Tibial artery (tissue), 4 donors: ENCODE data around the gene CACNA1C.

Experiments
- DNase-seq, 2 donors: peaks; one replicate each; pipeline ENCODE4 v3.0.0-alpha.2; 2019
- H3K27ac ChIP-seq, 2 donors: fragments of 200-600 bp; sonication (generic) in 1 of 2; 1 replicate in 1 of 2; 2 replicates in 1 of 2; pipeline ENCODE4 v1.5.1; 2018 to 2019; ENCODE audit warnings: mild to moderate bottlenecking in 1 of 2
- H3K27me3 ChIP-seq, 2 donors: fragments of 200-600 bp; sonication (generic) in 1 of 2; one replicate each; pipeline versions ENCODE4 v1.5.1 to v1.6.0; 2016 to 2019
- H3K36me3 ChIP-seq, 3 donors: fragments of 200-600 bp; sonication (generic) in 2 of 3; one replicate each; pipeline ENCODE4 v1.5.1; 2016 to 2019; ENCODE audit warnings: mild to moderate bottlenecking in 2 of 3
- H3K4me1 ChIP-seq, 4 donors: fragments of 200-600 bp; sonication (generic) in 2 of 4; 1 replicate in 3 of 4; 2 replicates in 1 of 4; pipeline ENCODE4 v1.5.1; 2016 to 2019
- H3K4me3 ChIP-seq, 2 donors: fragments of 200-600 bp; sonication (generic) in 1 of 2; 1 replicate in 1 of 2; 2 replicates in 1 of 2; pipeline ENCODE4 v1.5.1; 2018 to 2019; ENCODE audit warnings: mild to moderate bottlenecking in 2 of 2
- H3K9me3 ChIP-seq, 3 donors: fragments of 200-600 bp; sonication (generic) in 1 of 3; one replicate each; pipeline ENCODE4 v1.5.1; 2016 to 2019
- CTCF ChIP-seq, 2 experiments: fragments of 200-600 bp in 1 of 2; fragments of 450-650 bp in 1 of 2; IDR thresholded peaks; one replicate each; pipeline ENCODE4 v1.5.1; 2017 to 2019; ENCODE audit warnings: antibody characterized with exemption in 2 of 2, mild to moderate bottlenecking in 1 of 2, moderate library complexity in 1 of 2
- intact Hi-C: fragments of 100-400 bp; cut with DNase I; formaldehyde crosslinking; loops from one replicate; pipeline ENCODE4 v1.15.0; 2023; ENCODE audit warnings: low total_unique reads

CACNA1C gene

GRCh38 chr12:2645460-2645859, 592.7 kb downstream of the CACNA1C start:
- H3K27me3 ChIP-seq: no peaks in the 10 kb centered on the region
- no peak overlapping the region for H3K4me3 ChIP-seq
- H3K4me1 ChIP-seq: peaks cover 0 to 8% (median 3%) of the 10 kb centered on the region in 4 donors
- H3K27ac ChIP-seq: no peak overlapping the region
- peaks cover 0 to 14% (median 0%) of the 10 kb centered on the region in 3 donors for H3K36me3 ChIP-seq
- intact Hi-C loops: no loop called here
- no peak for TF ChIP-seq CTCF (IDR thresholded peaks at IDR 0.05)
- H3K9me3 ChIP-seq: no peaks in the 10 kb centered on the region
- DNase-seq: peak in 1 of 2 donors; percentile 25

DNA sequence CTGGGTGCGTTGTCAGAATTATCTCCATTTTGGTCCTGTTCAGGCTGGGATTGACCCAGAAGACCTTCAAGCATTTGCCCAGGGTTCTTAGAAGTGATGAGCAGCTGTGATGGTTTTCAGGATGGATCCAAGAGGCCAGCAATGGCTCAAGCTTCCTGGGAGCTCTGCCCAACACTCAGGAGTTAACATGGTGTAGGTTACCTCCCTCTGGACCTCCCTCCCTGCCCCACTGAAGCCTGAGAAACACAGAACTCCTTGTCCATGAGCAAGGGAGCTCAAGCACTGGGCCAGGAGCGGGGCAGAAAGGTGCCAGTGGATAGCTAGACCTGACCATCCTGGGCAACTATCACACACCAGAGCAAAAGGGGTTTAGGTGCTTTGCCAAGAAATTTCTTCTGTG, 593.6 kb downstream of the CACNA1C start:
- no peak for TF ChIP-seq CTCF (IDR thresholded peaks at IDR 0.05)
- intact Hi-C loops: no loop called here
- H3K27ac ChIP-seq: no peak overlapping the region
- H3K36me3 ChIP-seq: peaks cover 1 to 18% (median 2%) of the 10 kb centered on the region in 3 donors
- peak in 1 of 2 donors; percentile 33 for DNase-seq
- H3K27me3 ChIP-seq: no peaks in the 10 kb centered on the region
- H3K9me3 ChIP-seq: no peaks in the 10 kb centered on the region
- H3K4me1 ChIP-seq: peaks cover 0 to under 1% (median 0%) of the 10 kb centered on the region in 4 donors
- no peak overlapping the region for H3K4me3 ChIP-seq

- no peaks in the 10 kb centered on the region for H3K4me1 ChIP-seq
Observed at GRCh38 chr12:2647186-2647585, 594.4 kb downstream of the CACNA1C start.

DNA sequence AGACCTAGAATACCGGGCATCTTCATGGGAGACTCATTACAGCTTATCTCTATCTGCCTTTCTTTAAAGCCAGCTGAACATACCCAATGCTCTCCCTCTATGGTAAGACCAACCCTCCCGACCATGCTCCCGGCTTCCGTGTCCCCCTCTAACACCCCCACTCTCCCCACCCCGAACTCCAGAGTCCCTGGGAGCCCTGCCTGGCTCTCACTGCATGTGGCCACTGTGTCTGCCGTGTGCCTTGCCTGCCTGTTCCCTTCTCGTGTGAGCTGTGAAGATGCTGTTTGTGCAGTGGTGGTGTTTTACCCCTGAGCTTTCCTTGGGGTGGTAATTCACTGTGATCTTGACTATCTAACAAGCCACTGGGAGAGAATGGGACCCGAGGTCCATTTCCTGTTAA, 595.6 kb downstream of the CACNA1C start:
- Histone ChIP-seq H3K4me3 (no peak overlapping the region), H3K9me3 (no peaks in the 10 kb centered on the region), H3K27me3 (no peaks in the 10 kb centered on the region), H3K4me1 (no peaks in the 10 kb centered on the region), H3K36me3 (peaks cover 22 to 34% (median 22%) of the 10 kb centered on the region in 3 donors), H3K27ac (no peak overlapping the region)
- intact Hi-C loops: no loop called here
- no peak for TF ChIP-seq CTCF (IDR thresholded peaks at IDR 0.05)
- DNase-seq: peak in 1 of 2 donors; percentile 39

More at GRCh38 chr12:2647186-2647585, 594.4 kb downstream of the CACNA1C start:
- no peaks in the 10 kb centered on the region for H3K27me3 ChIP-seq
- intact Hi-C loops: no loop called here
- no peak for TF ChIP-seq CTCF (IDR thresholded peaks at IDR 0.05)
- peak in 1 of 2 donors; percentile 43 for DNase-seq
- H3K4me3 ChIP-seq: no peak overlapping the region
- H3K36me3 ChIP-seq: peaks cover 9 to 27% (median 10%) of the 10 kb centered on the region in 3 donors
- no peaks in the 10 kb centered on the region for H3K9me3 ChIP-seq
- no peak overlapping the region for H3K27ac ChIP-seq

DNA sequence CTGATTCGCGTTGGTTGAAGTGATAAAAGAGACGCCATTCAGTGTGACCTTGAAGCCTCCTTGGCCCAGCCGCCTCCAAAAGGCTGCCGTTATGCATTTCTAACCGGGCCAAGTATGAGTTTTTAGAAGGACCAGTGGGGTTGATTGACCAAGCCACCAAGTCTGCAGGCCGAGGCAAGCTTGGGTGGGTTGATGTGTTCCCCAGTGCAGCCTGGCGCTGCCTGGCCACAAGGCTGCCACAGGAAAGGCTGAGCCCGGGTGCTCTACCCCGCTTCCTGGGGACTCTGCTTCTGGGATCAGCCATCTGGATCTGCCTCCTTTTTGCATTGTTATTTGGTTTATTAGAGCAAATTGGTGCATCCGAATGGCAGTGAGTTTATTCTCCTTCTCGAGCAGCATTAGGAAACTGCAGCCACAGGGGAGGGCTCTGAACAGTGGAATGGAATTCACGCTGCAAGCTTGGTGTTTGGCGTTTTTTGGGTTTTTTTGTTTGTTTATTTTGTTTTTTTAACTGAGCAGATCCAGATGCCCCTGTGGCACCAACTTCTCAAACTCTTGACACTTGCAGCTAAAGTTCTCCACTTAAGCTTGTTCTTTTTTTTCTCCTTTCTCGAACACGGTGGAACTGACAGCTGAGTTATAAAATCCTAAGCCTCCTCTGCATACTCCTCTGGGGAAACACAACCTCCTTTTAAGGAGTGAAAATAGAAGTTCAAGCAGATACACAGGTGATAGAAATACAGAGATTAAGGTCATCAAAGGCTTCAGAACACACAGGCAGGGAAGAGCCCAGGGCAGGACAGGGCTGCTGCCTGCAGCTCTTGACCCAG, 596.6 kb downstream of the CACNA1C start:
- Histone ChIP-seq H3K9me3 (no peaks in the 10 kb centered on the region), H3K36me3 (peaks cover 31 to 35% (median 33%) of the 10 kb centered on the region in 3 donors), H3K27ac (no peak overlapping the region), H3K27me3 (no peaks in the 10 kb centered on the region), H3K4me1 (no peaks in the 10 kb centered on the region), H3K4me3 (no peak overlapping the region)
- DNase-seq: peak in 1 of 2 donors; percentile 20
- intact Hi-C loops: no loop called here
- no peak for TF ChIP-seq CTCF (IDR thresholded peaks at IDR 0.05)
